ENCODE data around the gene NFKBIE.

Gene NFKBIE

GRCh38 chr6:44246663-44247337 lies 18.6 kb downstream of the NFKBIE start, which contains the start of gene HSP90AB1:
Gene HSP90AB1, plus strand, starts transcription at chr6:44247101. Its CDS starts 1,529 bp downstream, at chr6:44248630.
- peak within 1 kb of the TSS; percentile 97 for H3K4me3 Mint-ChIP-seq
- DNase-seq, result peak; percentile 98
- no peaks in the 10 kb centered on the region for H3K9me3 Mint-ChIP-seq
- peaks cover 45% of the 10 kb centered on the region for H3K36me3 Mint-ChIP-seq
- H3K27ac Mint-ChIP-seq, result peak within 1 kb of the TSS; percentile 98
- H3K27me3 Mint-ChIP-seq, result peaks cover 27% of the 10 kb centered on the region
- CTCF ChIA-PET, result interaction anchor here (1.3 to 3.0 kb wide), 5 partner anchors 9 to 74 kb away, joined by 3 to 15 read pairs (median 8); partner anchors contain the start of gene SLC35B2
- peaks cover 43% of the 10 kb centered on the region for H3K4me1 Mint-ChIP-seq

DNA sequence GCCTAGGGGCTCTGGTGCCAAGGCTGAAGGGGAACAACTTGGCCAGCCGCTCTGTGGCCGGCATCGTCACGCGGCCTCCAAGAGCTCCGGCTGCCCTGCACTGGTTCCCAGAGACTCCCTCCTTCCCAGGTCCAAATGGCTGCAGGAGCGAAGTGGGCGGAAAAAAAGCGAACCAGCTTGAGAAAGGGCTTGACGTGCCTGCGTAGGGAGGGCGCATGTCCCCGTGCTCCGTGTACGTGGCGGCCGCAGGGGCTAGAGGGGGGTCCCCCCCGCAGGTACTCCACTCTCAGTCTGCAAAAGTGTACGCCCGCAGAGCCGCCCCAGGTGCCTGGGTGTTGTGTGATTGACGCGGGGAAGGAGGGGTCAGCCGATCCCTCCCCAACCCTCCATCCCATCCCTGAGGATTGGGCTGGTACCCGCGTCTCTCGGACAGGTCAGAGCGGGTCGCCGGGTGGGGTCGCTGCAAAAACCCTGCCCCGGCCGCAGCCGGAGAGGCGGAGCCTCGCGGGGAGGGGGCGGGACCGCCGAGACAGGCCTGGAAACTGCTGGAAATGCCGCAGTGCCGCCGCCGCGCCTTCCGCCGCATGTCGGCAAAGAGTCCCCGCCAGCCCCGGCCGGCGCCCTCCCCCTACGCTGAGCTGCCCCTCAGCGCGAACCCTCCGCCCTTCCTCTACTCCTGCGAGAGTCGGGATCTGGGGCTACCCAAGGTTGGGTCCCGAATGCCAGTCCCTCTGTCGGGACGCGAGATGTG lies 19.3 kb downstream of the NFKBIE start:
- Mint-ChIP-seq H3K9me3 (no peaks in the 10 kb centered on the region), H3K4me3 (peak overlapping the region; percentile 97), H3K27me3 (peaks cover 33% of the 10 kb centered on the region), H3K36me3 (peaks cover 39% of the 10 kb centered on the region), H3K4me1 (peaks cover 39% of the 10 kb centered on the region), H3K27ac (peak overlapping the region; percentile 98)
- DNase-seq, result peak; percentile 87
- CTCF ChIA-PET, result interaction anchor here (0.6 to 3.0 kb wide), 5 partner anchors 8 to 1453 kb away, joined by 4 to 15 read pairs (median 8); partner anchors contain the start of gene SLC35B2

- peaks cover 33% of the 10 kb centered on the region for H3K27me3 Mint-ChIP-seq
- peaks cover 35% of the 10 kb centered on the region for H3K4me1 Mint-ChIP-seq
- CTCF ChIA-PET, result interaction anchor here (0.6 to 3.0 kb wide), 5 partner anchors 9 to 1453 kb away, joined by 4 to 15 read pairs (median 4); partner anchors contain the start of gene SLC35B2
- peak overlapping the region; percentile 98 for H3K27ac Mint-ChIP-seq
- H3K9me3 Mint-ChIP-seq, result no peaks in the 10 kb centered on the region
- peak overlapping the region; percentile 97 for H3K4me3 Mint-ChIP-seq
- peaks cover 32% of the 10 kb centered on the region for H3K36me3 Mint-ChIP-seq
- no peak for DNase-seq
Measured at GRCh38 chr6:44245391-44245911, 19.9 kb downstream of the NFKBIE start.

DNA sequence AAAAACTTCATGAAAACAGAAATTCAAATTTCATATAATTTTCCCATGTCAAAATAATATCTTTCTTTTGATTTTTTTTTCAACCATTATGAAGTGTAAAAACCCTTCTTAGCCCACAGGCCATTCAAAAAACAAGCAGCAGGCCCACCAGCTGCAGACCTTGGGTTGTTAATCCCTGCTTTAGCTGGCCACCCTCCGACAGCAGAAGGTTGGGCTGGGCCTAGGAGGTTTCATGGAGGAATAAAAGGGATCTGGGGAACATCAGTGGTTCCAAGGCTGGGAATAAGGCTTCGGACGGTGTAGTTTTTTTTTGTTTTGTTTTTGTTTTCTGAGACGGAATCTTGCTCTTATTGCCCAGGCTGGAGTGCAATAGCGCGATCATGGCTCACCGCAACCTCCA lies 22.0 kb downstream of the NFKBIE start:
- peaks cover 33% of the 10 kb centered on the region for H3K27me3 Mint-ChIP-seq
- no peak overlapping the region for H3K27ac Mint-ChIP-seq
- H3K4me3 Mint-ChIP-seq, result no peak overlapping the region
- H3K36me3 Mint-ChIP-seq, result peaks cover 11% of the 10 kb centered on the region
- H3K9me3 Mint-ChIP-seq, result no peaks in the 10 kb centered on the region
- CTCF ChIA-PET, result interaction anchor here (0.7 to 2.2 kb wide), 3 partner anchors 13 to 74 kb away, joined by 3 to 6 read pairs (median 6); no protein-coding TSS in a partner anchor
- H3K4me1 Mint-ChIP-seq, result peaks cover 17% of the 10 kb centered on the region
- DNase-seq, result no peak

DNA sequence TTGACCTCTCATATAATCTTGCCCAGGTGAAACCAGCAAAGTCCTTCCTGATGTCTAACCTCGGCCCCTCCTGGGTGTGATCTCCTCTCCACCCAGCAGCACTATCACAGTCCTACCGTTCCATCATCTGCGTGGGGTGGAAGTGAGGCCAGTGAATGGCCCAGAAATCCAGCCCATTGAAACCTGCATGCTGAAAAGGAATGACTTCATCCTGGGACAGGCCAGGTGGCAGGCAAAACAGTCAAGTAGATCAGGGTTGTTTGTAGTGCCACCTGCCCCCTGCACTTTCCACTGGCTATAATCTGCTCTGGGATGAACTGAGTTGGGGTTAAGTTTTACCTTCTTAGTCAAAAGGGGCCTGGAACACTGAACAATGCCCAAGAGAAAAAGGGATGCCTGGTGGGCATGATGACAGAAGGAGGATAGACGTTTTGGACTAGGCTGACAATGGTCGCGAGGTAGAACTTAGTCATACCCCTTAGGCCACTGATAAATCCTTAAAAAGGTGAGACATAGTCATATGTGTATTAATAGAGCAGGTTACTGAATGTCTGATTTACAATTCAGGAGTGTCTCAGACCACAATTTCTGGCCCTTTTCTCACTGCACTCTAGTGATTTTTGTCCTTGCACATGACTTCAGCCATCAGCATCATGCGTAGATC lies 26.5 kb downstream of the NFKBIE start:
- H3K4me1 Mint-ChIP-seq, result peaks cover 17% of the 10 kb centered on the region
- peaks cover 15% of the 10 kb centered on the region for H3K27me3 Mint-ChIP-seq
- no peak for DNase-seq
- H3K27ac Mint-ChIP-seq, result no peak overlapping the region
- CTCF ChIA-PET, result interaction anchor here (0.6 to 2.1 kb wide), 4 partner anchors 8 to 142 kb away, joined by 4 to 15 read pairs (median 10); partner anchors contain the start of genes HSP90AB1 and SLC29A1
- no peaks in the 10 kb centered on the region for H3K9me3 Mint-ChIP-seq
- peaks cover 3% of the 10 kb centered on the region for H3K36me3 Mint-ChIP-seq
- H3K4me3 Mint-ChIP-seq, result peak overlapping the region; percentile 79

DNA sequence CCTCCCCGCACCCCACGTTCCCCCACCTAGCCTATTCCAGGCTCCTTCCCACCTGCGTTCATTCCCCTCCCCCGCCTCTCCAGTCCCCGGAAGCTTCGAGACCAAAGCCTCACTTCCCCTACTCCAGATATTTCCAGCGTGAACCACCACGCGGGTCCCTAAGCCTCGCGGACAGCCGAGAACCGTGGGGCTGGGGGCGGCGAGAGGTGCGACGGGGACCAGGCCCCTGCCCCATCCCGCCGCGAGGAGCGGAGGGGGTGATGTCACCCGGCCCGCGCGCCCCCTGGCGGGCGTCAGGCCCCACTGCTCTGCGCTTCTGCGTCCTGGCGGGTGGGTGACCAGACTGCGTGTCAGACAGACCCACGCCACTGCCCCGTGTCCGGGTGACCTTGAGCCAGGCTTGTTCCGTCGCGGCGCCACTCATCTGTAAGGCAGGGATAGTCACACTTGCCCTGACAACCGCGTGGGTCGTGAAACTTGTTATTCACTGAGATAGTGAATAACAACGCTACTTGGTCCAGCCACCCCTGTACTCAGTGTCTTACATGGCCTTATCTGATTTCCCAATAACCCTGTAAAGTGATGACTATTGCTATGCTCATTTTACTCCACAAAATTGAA lies 27.4 kb downstream of the NFKBIE start:
- Mint-ChIP-seq H3K4me1 (peaks cover 22% of the 10 kb centered on the region), H3K9me3 (no peaks in the 10 kb centered on the region), H3K4me3 (peak overlapping the region; percentile 79), H3K27ac (peak overlapping the region; percentile 91), H3K27me3 (peaks cover 8% of the 10 kb centered on the region), H3K36me3 (peaks cover 3% of the 10 kb centered on the region)
- peak; percentile 82 for DNase-seq
- CTCF ChIA-PET, result interaction anchor here (0.6 to 2.1 kb wide), 14 partner anchors 9 to 141 kb away, joined by 3 to 15 read pairs (median 4); partner anchors contain the start of genes HSP90AB1, SLC29A1 and SLC35B2

GRCh38 chr6:44237021-44237812 lies 28.1 kb downstream of the NFKBIE start:
- CTCF ChIA-PET, result interaction anchor here (0.6 to 3.1 kb wide), 16 partner anchors 8 to 140 kb away, joined by 3 to 16 read pairs (median 4); partner anchors contain the start of genes HSP90AB1, SLC29A1 and SLC35B2

DNA sequence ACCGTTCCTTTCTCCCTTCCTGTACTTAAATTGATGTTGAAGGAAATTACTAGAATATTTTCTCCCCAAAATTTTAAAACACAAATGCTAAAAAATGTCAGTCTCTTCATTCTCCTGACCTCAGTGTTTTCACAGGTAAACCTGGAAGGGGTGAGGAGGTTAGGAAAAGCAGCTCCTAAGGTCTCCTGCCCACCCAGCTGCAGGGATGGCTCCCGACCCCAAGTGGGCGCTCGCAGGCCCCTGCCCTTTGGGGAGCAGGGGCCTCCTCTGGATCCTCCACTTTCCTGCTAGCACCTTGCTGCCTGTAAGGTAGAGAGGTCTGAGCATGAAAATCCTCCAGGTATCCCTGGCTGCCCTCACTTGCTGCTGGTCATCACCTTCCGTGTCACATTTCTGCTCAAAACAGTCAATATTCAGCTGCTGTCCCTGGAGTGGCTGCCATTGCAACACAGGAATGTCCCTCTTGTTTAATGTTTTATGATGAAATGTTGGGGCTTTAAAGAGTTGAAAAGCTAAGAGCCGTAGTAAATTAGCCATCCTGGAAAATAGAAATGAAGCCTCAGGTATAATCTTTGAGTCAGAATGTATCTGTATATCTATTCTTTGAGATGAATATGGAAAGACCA lies 29.3 kb downstream of the NFKBIE start:
- H3K4me1 Mint-ChIP-seq, result peaks cover 24% of the 10 kb centered on the region
- H3K36me3 Mint-ChIP-seq, result peaks cover 6% of the 10 kb centered on the region
- no peaks in the 10 kb centered on the region for H3K9me3 Mint-ChIP-seq
- H3K27ac Mint-ChIP-seq, result no peak overlapping the region
- no peak for DNase-seq
- CTCF ChIA-PET, result interaction anchor here (1.2 to 3.1 kb wide), 5 partner anchors 9 to 63 kb away, joined by 3 to 16 read pairs (median 4); no protein-coding TSS in a partner anchor
- H3K4me3 Mint-ChIP-seq, result no peak overlapping the region
- no peaks in the 10 kb centered on the region for H3K27me3 Mint-ChIP-seq

More at GRCh38 chr6:44237021-44237812, 28.1 kb downstream of the NFKBIE start:
- H3K36me3 Mint-ChIP-seq, result peaks cover 5% of the 10 kb centered on the region
- H3K4me3 Mint-ChIP-seq, result peak overlapping the region; percentile 79
- DNase-seq, result peak; percentile 75
- peak overlapping the region; percentile 91 for H3K27ac Mint-ChIP-seq
- peaks cover 24% of the 10 kb centered on the region for H3K4me1 Mint-ChIP-seq
- no peaks in the 10 kb centered on the region for H3K9me3 Mint-ChIP-seq
- H3K27me3 Mint-ChIP-seq, result peaks cover 8% of the 10 kb centered on the region

DNA sequence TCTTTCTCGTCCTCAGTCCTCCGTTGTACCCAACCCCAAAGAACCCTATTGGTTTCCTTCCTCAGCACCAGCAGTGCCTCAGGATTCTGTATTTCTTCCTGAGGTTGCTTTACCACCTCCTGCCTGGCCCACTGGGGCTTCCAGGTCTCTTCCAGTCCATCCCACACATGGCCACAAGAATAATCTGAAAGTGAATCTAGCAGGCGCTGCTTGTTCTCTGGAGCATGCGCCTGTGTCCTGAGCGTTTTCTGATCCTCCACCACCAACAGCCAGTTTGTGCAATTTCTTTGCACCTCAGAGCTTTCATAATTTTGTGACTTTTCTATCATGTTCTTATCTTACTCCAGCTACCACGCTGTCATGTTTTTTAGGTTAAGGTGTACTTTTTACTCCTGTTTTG lies 30.1 kb downstream of the NFKBIE start:
- H3K36me3 Mint-ChIP-seq, result peaks cover 6% of the 10 kb centered on the region
- CTCF ChIA-PET, result interaction anchor here (0.6 to 3.1 kb wide), 11 partner anchors 10 to 392 kb away, joined by 3 to 16 read pairs (median 3); partner anchors contain the start of gene HSP90AB1
- H3K27me3 Mint-ChIP-seq, result no peaks in the 10 kb centered on the region
- H3K4me1 Mint-ChIP-seq, result peaks cover 24% of the 10 kb centered on the region
- no peak overlapping the region for H3K27ac Mint-ChIP-seq
- H3K4me3 Mint-ChIP-seq, result no peak overlapping the region
- no peak for DNase-seq
- H3K9me3 Mint-ChIP-seq, result no peaks in the 10 kb centered on the region

DNA sequence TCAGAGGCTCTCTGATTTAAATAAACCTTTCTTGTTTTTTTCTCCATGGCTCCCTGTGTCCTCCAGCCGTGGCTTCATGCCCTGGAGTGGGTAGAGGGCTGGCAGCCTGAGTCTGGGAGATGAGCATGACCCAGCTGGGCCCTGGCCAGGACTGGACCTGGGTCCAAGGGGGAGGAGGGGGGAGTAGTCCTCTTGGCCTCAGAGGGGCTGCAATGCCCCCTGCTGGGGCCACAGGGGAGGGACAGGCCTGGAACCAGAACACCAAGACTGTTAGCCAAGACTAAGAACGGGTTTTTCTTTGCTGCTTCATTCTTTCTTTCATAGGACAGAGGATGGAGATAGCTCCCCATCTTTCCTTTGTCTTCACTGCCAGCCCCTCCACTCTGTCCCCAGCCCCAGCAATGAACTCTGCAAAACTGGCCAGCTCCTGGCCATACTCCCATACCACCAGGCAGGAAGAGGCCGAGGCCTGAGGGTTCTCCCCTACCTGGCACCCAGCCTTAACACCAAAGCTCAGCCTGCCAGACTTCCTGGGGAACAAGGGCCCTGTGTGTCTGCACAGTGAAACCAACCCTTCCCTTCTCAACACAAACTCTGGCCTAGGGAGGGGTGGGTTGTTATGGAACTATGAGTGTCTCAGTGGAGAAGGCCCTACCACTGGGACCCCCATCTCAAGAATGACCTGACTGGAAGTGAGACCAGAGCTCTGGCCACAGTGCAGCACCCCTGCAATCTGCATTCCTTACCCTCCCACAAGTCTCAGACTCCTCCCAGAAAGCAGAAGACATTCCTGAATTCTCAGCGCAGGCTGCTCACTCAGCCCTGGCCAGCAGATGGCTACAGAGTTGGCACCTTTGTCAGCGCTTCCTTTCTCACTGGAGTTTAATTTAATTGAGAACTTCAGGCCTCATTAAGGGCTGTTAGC lies 31.0 kb downstream of the NFKBIE start:
- no peaks in the 10 kb centered on the region for H3K9me3 Mint-ChIP-seq
- H3K27me3 Mint-ChIP-seq, result no peaks in the 10 kb centered on the region
- no peak overlapping the region for H3K4me3 Mint-ChIP-seq
- peaks cover 6% of the 10 kb centered on the region for H3K36me3 Mint-ChIP-seq
- H3K27ac Mint-ChIP-seq, result peak overlapping the region; percentile 8
- DNase-seq, result no peak
- peaks cover 24% of the 10 kb centered on the region for H3K4me1 Mint-ChIP-seq
- CTCF ChIA-PET, result interaction anchor here (0.6 to 3.1 kb wide), 11 partner anchors 10 to 391 kb away, joined by 3 to 16 read pairs (median 3); partner anchors contain the start of gene HSP90AB1

GRCh38 chr6:44233567-44234100 lies 31.7 kb downstream of the NFKBIE start:
- Mint-ChIP-seq H3K4me3 (no peak overlapping the region), H3K4me1 (peaks cover 24% of the 10 kb centered on the region), H3K36me3 (peaks cover 8% of the 10 kb centered on the region), H3K9me3 (no peaks in the 10 kb centered on the region), H3K27ac (peak overlapping the region; percentile 64), H3K27me3 (no peaks in the 10 kb centered on the region)
- no peak for DNase-seq
- CTCF ChIA-PET, result interaction anchor here (0.8 to 3.1 kb wide), 2 partner anchors 9 to 61 kb away, joined by 3 to 16 read pairs; no protein-coding TSS in a partner anchor

Measured in activated naive CD4-positive, alpha-beta T cell treated with anti-CD3 and anti-CD28 coated beads, Interleukin-2, amount 10 ng/mL, durations not matched to agents 7 days and 5 days (primary cell).